Neural cell (in vitro differentiated cells): ENCODE measurements around the gene RAE1. TPM values are rescaled to one million over a fixed set of nuclear protein-coding genes. Genes with fewer than 3 reads are reported as not detected.

Experiments
- H2AFZ ChIP-seq: fragments of 200-600, 300-800 bp; sonication (generic), shearing (Covaris generic); 2 replicates; pipeline ENCODE4 v1.6.0; 2014; ENCODE audit warnings: low read depth, mild to moderate bottlenecking, antibody characterized with exemption, low read length, moderate library complexity
- H3F3A ChIP-seq: fragments of 200-600 bp; shearing (Covaris generic); 2 replicates; pipeline ENCODE4 v1.6.1; 2016; ENCODE audit warnings: mild to moderate bottlenecking, moderate library complexity, mixed read lengths, antibody characterized with exemption, low read length; ENCODE audit not compliant: insufficient read depth, poor library complexity, severe bottlenecking
- H3K27ac ChIP-seq: fragments of 200-600, 300-800 bp; sonication (generic), shearing (Covaris generic); 2 replicates; pipeline ENCODE4 v1.5.1; 2014; ENCODE audit warnings: mild to moderate bottlenecking, low read length, moderate library complexity
- H3K27me3 ChIP-seq: fragments of 300-800, 200-600 bp; sonication (generic), shearing (Covaris generic); 2 replicates; pipeline ENCODE4 v1.6.0; 2014; ENCODE audit warnings: mild to moderate bottlenecking, low read depth, low read length, moderate library complexity; ENCODE audit not compliant: insufficient read depth
- H3K36me3 ChIP-seq: fragments of 300-800, 200-600 bp; sonication (generic), shearing (Covaris generic); 2 replicates; pipeline ENCODE4 v1.5.1; 2014; ENCODE audit warnings: mild to moderate bottlenecking, antibody characterized with exemption, low read length, moderate library complexity; ENCODE audit not compliant: insufficient read depth
- H3K4me2 ChIP-seq: fragments of 300-800, 200-600 bp; sonication (generic), shearing (Covaris generic); 2 replicates; pipeline ENCODE4 v1.6.0; 2014; ENCODE audit warnings: mild to moderate bottlenecking, low read length
- H3K4me3 ChIP-seq: fragments of 300-800, 200-600 bp; sonication (generic), shearing (Covaris generic); 2 replicates; pipeline ENCODE4 v1.5.1; 2014; ENCODE audit warnings: mild to moderate bottlenecking, low read length, moderate library complexity
- H3K79me2 ChIP-seq: fragments of 200-600 bp; shearing (Covaris generic); replicated peaks from 2 replicates; pipeline ENCODE4 v1.6.0; 2014; ENCODE audit warnings: mild to moderate bottlenecking, low read length, moderate library complexity; ENCODE audit not compliant: insufficient read depth
- H3K9ac ChIP-seq: fragments of 300-800, 200-600 bp; sonication (generic), shearing (Covaris generic); 2 replicates; pipeline ENCODE4 v1.6.1; 2016; ENCODE audit warnings: mild to moderate bottlenecking, low read length, mixed read lengths
- H3K9me2 ChIP-seq: fragments of 200-600 bp; shearing (Covaris generic); 2 replicates; pipeline ENCODE4 v1.6.1; 2016; ENCODE audit warnings: mild to moderate bottlenecking, low read length, mixed read lengths; ENCODE audit not compliant: insufficient read depth
- H3K9me3 ChIP-seq: fragments of 200-600, 300-800 bp; sonication (generic), shearing (Covaris generic); 2 replicates; pipeline ENCODE4 v1.6.1; 2016; ENCODE audit warnings: mild to moderate bottlenecking, mixed run types, low read length, moderate library complexity, mixed read lengths
- H4K20me1 ChIP-seq: fragments of 200-600 bp; shearing (Covaris generic); 2 replicates; pipeline ENCODE4 v1.6.1; 2016; ENCODE audit warnings: mild to moderate bottlenecking, mixed run types; ENCODE audit not compliant: insufficient read depth
- CTCF ChIP-seq: fragments of 450-650 bp; IDR thresholded peaks from 2 replicates; pipeline ENCODE4 v1.5.1; 2014; ENCODE audit warnings: antibody characterized with exemption, mild to moderate bottlenecking, moderate library complexity; ENCODE audit not compliant: poor library complexity, severe bottlenecking
- EP300 ChIP-seq: fragments of 450-650 bp; conservative IDR thresholded peaks from 2 replicates; pipeline ENCODE4 v1.6.1; 2014; ENCODE audit warnings: antibody characterized with exemption, mild to moderate bottlenecking, moderate library complexity; ENCODE audit not compliant: poor library complexity, severe bottlenecking
- EZH2 ChIP-seq: fragments of 200-600, 300-800 bp; shearing (Covaris generic), sonication (generic); IDR thresholded peaks from 2 replicates; pipeline ENCODE4 v1.6.1; 2014; ENCODE audit warnings: antibody characterized with exemption, low read length, borderline replicate concordance, mild to moderate bottlenecking; ENCODE audit not compliant: insufficient read depth, poor library complexity, severe bottlenecking
- MXI1 ChIP-seq: fragments of 450-650 bp; conservative IDR thresholded peaks from 2 replicates; pipeline ENCODE4 v1.6.1; 2014; ENCODE audit warnings: antibody characterized with exemption, mild to moderate bottlenecking; ENCODE audit not compliant: poor library complexity, severe bottlenecking
- POLR2AphosphoS5 ChIP-seq: IDR thresholded peaks from 2 replicates; pipeline ENCODE4 v1.6.1; 2012
- RAD21 ChIP-seq: fragments of 450-650 bp; conservative IDR thresholded peaks from 2 replicates; pipeline ENCODE4 v1.6.1; 2014; ENCODE audit warnings: antibody characterized with exemption, mild to moderate bottlenecking, moderate library complexity
- REST ChIP-seq: IDR thresholded peaks from 2 replicates; pipeline ENCODE4 v1.6.1; 2012; ENCODE audit warnings: borderline replicate concordance
- SMC3 ChIP-seq: fragments of 450-650 bp; conservative IDR thresholded peaks from 2 replicates; pipeline ENCODE4 v1.6.1; 2014; ENCODE audit warnings: antibody characterized with exemption, mild to moderate bottlenecking, moderate library complexity; ENCODE audit not compliant: poor library complexity
- TAF1 ChIP-seq: IDR thresholded peaks from 2 replicates; pipeline ENCODE4 v1.6.1; 2012; ENCODE audit warnings: low read depth
- polyA plus RNA-seq: library from polyadenylated mRNA; depleted of rRNA; stranded (reverse); fragments of >200 nt; gene quantifications from 2 replicates; pipeline ENCODE4 v1.2.3, GENCODE V29; 2014

The RAE1 gene
- polyA plus RNA-seq, 1 donor from 2014 or later, result 134 TPM

DNA sequence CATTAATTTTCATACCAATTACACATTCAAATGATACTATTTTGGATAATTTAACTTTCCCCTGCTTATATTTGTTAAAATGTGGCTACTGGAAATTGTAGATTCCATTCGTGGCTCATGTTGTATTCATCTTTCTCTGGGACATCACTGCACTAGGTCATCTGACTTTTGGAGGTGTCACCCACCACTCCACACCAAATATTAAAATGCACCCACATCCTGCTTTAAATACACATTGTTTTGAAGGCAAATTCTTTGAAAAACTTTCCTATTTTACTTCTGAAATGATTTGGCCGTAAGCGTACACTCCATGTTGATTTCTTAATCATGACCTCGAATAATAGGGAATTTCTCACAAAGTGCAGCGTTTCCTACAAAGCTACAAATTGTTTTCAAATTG, 31.5 kb downstream of the RAE1 start:
- Histone ChIP-seq H3K79me2 (no peaks in the 10 kb centered on the region), H3K9me2 (no peaks in the 10 kb centered on the region), H3K27ac (no peak overlapping the region), H3K27me3 (no peaks in the 10 kb centered on the region), H4K20me1 (no peaks in the 10 kb centered on the region), H3K36me3 (no peaks in the 10 kb centered on the region), H3K4me3 (no peak overlapping the region), H3K9me3 (no peaks in the 10 kb centered on the region), H3K4me2 (no peak overlapping the region), H3K9ac (no peak overlapping the region), H3F3A (no peaks in the 10 kb centered on the region), H2AFZ (no peak overlapping the region)
- no peak for TF ChIP-seq EZH2
- no peak for TF ChIP-seq EP300
- no peak for TF ChIP-seq REST
- no peak for TF ChIP-seq SMC3
- TF ChIP-seq CTCF, result no peak
- TF ChIP-seq RAD21, result no peak
- no peak for TF ChIP-seq TAF1
- no peak for TF ChIP-seq POLR2AphosphoS5
- no peak for TF ChIP-seq MXI1

DNA sequence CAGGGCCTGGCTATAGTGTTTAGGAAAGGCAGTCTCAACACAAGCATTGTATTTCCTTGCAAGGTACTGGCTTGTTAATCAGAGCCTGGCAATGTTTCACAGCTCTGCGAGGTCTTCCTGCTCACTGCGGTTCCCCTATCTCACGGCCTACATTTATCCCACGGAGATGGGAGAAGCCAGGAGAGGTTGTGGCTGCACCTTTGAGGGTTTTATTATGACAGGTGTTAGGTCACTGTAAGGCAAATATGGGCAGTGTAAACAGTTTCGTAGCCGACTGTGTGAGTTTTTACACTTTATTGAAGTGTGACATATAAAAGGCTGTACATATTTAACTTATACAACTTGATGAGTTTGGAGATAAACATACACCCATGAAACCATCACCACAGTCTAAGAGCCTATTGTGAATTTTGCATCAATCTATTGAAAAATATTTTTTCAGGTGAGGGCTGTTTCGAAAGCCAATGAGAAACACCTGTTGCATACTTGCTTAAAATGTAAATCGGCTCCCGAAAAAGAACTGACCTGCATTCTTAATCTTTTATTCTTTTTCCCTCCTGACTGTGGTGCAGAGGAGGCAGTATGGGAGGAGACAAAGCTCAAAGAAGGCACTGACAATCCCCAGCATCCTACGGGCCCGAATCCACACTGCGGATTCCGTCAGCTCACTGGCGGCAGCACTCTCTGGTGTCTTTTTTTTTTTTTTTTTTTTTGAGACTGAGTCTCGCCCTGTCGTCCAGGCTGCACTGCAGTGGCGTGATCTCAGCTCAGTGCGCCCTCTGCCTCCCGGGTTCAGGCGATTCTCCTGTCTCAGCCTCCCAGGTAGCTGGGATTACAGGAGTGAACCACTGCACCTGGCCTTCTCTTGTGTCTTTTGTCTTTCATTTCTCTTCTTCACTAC, 32.6 kb downstream of the RAE1 start:
- no peak overlapping the region for H3K27ac ChIP-seq
- H3K4me2 ChIP-seq, result no peak overlapping the region
- no peaks in the 10 kb centered on the region for H3K9me3 ChIP-seq
- no peaks in the 10 kb centered on the region for H3K9me2 ChIP-seq
- H3K27me3 ChIP-seq, result no peaks in the 10 kb centered on the region
- H3K79me2 ChIP-seq, result no peaks in the 10 kb centered on the region
- H3K9ac ChIP-seq, result no peak overlapping the region
- H4K20me1 ChIP-seq, result no peaks in the 10 kb centered on the region
- TF ChIP-seq EZH2 (no peak), CTCF (no peak), EP300 (no peak), TAF1 (no peak), RAD21 (no peak), SMC3 (no peak), REST (no peak)
- H3K4me3 ChIP-seq, result no peak overlapping the region
- H3F3A ChIP-seq, result no peaks in the 10 kb centered on the region
- no peaks in the 10 kb centered on the region for H3K36me3 ChIP-seq
- H2AFZ ChIP-seq, result no peak overlapping the region
